DND-41 (cell line): ENCODE results near the gene SLC12A5.

Source experiments
- ATAC-seq: fragments of 200-7000 bp; cut with Tn5 transposase; 3 replicates; pipeline ENCODE4 v1.9.1; 2021; ENCODE audit warnings: low read depth; ENCODE audit not compliant: insufficient read depth
- DNase-seq: peaks from one replicate; pipeline ENCODE4 v3.0.0-alpha.2; 2020
- H2AFZ ChIP-seq: 2 replicates; pipeline ENCODE4 v1.6.0; 2012; ENCODE audit warnings: low read depth, low read length
- H3K27ac ChIP-seq: 2 replicates; pipeline ENCODE4 v1.5.1; 2012; ENCODE audit warnings: low read length, inconsistent platforms
- H3K27me3 ChIP-seq: fragments of 200-600 bp; sonication (generic); 2 replicates; pipeline ENCODE4 v1.6.0; 2012; ENCODE audit warnings: low read length, mild to moderate bottlenecking, inconsistent platforms; ENCODE audit not compliant: insufficient read depth, poor library complexity
- H3K36me3 ChIP-seq: 2 replicates; pipeline ENCODE4 v1.5.1; 2012; ENCODE audit warnings: low read length, inconsistent platforms; ENCODE audit not compliant: insufficient read depth
- H3K4me1 ChIP-seq: 2 replicates; pipeline ENCODE4 v1.5.1; 2012; ENCODE audit warnings: mild to moderate bottlenecking, low read length; ENCODE audit not compliant: insufficient read depth
- H3K4me2 ChIP-seq: 2 replicates; pipeline ENCODE4 v1.6.0; 2012; ENCODE audit warnings: mild to moderate bottlenecking, moderate library complexity, low read length, inconsistent platforms; ENCODE audit not compliant: insufficient read depth
- H3K4me3 ChIP-seq, 2 experiments: fragments of 200-600 bp in 1 of 2; shearing (Covaris generic) in 1 of 2; 2 replicates each; pipeline ENCODE4 v1.5.1; 2012 to 2016; ENCODE audit warnings: inconsistent platforms in 2 of 2, low read length in 2 of 2, mild to moderate bottlenecking in 2 of 2, low read depth in 1 of 2, moderate library complexity in 1 of 2
- H3K79me2 ChIP-seq: 2 replicates; pipeline ENCODE4 v1.6.0; 2012; ENCODE audit warnings: low read length, inconsistent platforms; ENCODE audit not compliant: insufficient read depth
- H3K9ac ChIP-seq: 2 replicates; pipeline ENCODE4 v1.6.0; 2012; ENCODE audit warnings: low read depth, mild to moderate bottlenecking, inconsistent platforms, low read length, moderate library complexity
- H3K9me3 ChIP-seq: 2 replicates; pipeline ENCODE4 v1.5.1; 2012; ENCODE audit warnings: low read length, moderate library complexity, mild to moderate bottlenecking, inconsistent platforms; ENCODE audit not compliant: insufficient read depth, severe bottlenecking
- H4K20me1 ChIP-seq: 2 replicates; pipeline ENCODE4 v1.6.0; 2012; ENCODE audit warnings: low read length; ENCODE audit not compliant: insufficient read depth
- EZH2 ChIP-seq: IDR thresholded peaks from 3 replicates; pipeline ENCODE4 v1.6.1; 2012; ENCODE audit warnings: borderline replicate concordance, low read depth, mild to moderate bottlenecking, moderate library complexity, low read length, inconsistent platforms; ENCODE audit not compliant: severe bottlenecking
- TF ChIP-seq, protein P1 (sequence below): IDR thresholded peaks from 2 replicates; pipeline ENCODE4 v1.5.1; 2012; ENCODE audit warnings: borderline replicate concordance, low read length, moderate library complexity, mild to moderate bottlenecking; ENCODE audit not compliant: poor library complexity, severe bottlenecking; ENCODE audit errors: extremely low read depth

The SLC12A5 gene

GRCh38 chr20:45998337-45998736 is 30.7 kb upstream of the SLC12A5 start:
- no peak overlapping the region for H3K9ac ChIP-seq
- no peaks in the 10 kb centered on the region for H3K9me3 ChIP-seq
- H3K4me2 ChIP-seq = no peak overlapping the region
- H4K20me1 ChIP-seq = no peaks in the 10 kb centered on the region
- ATAC-seq (0 out of 3 replicates have a peak, but pooled peaks have one; percentile 31), DNase-seq (no peak)
- H3K4me3 ChIP-seq = no peak overlapping the region
- H3K27ac ChIP-seq = no peak overlapping the region
- H3K79me2 ChIP-seq = no peaks in the 10 kb centered on the region
- no peak for TF ChIP-seq EZH2
- TF ChIP-seq, protein P1, sequence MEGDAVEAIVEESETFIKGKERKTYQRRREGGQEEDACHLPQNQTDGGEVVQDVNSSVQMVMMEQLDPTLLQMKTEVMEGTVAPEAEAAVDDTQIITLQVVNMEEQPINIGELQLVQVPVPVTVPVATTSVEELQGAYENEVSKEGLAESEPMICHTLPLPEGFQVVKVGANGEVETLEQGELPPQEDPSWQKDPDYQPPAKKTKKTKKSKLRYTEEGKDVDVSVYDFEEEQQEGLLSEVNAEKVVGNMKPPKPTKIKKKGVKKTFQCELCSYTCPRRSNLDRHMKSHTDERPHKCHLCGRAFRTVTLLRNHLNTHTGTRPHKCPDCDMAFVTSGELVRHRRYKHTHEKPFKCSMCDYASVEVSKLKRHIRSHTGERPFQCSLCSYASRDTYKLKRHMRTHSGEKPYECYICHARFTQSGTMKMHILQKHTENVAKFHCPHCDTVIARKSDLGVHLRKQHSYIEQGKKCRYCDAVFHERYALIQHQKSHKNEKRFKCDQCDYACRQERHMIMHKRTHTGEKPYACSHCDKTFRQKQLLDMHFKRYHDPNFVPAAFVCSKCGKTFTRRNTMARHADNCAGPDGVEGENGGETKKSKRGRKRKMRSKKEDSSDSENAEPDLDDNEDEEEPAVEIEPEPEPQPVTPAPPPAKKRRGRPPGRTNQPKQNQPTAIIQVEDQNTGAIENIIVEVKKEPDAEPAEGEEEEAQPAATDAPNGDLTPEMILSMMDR = no peak
- H3K27me3 ChIP-seq = no peaks in the 10 kb centered on the region
- H3K36me3 ChIP-seq = no peaks in the 10 kb centered on the region
- H2AFZ ChIP-seq = no peak overlapping the region
- peaks cover 19% of the 10 kb centered on the region for H3K4me1 ChIP-seq

DNA sequence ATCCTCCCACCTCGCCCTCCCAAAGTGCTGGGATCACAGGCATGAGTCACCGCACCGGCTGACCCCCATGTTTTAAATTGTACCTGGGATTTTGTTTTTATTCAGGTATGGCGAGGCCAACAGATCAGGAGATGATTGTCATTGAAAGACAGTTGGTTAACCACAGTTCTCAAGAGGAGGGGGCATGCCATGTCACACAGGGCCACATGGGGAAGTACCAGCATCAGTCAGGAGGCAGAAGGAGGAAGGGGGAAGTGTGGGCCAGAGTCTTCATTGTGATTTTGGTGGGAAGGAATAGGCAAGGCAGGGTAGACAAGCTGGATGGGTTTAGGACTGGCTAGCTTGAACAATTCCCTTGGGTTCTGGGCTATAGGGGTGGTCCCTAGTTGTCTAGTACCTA is 30.3 kb upstream of the SLC12A5 start:
- TF ChIP-seq EZH2 = no peak
- TF ChIP-seq, protein P1 = peak; percentile 11
- Histone ChIP-seq H3K36me3 (no peaks in the 10 kb centered on the region), H3K27ac (no peak overlapping the region), H3K9ac (no peak overlapping the region), H3K9me3 (no peaks in the 10 kb centered on the region), H3K4me2 (no peak overlapping the region), H3K27me3 (no peaks in the 10 kb centered on the region), H3K79me2 (no peaks in the 10 kb centered on the region), H2AFZ (no peak overlapping the region), H4K20me1 (no peaks in the 10 kb centered on the region), H3K4me1 (peaks cover 24% of the 10 kb centered on the region), H3K4me3 (no peak overlapping the region)
- ATAC-seq (peak; percentile 93), DNase-seq (peak; percentile 62)

GRCh38 chr20:45999557-46000261 is 29.3 kb upstream of the SLC12A5 start:
- Histone ChIP-seq H3K4me2 (no peak overlapping the region), H3K4me1 (peaks cover 33% of the 10 kb centered on the region)

More at GRCh38 chr20:45999557-46000261, 29.3 kb upstream of the SLC12A5 start:
- ATAC-seq (no peak), DNase-seq (no peak)
- H3K27ac ChIP-seq = no peak overlapping the region
- H3K4me3 ChIP-seq = no peak overlapping the region
- no peaks in the 10 kb centered on the region for H3K36me3 ChIP-seq
- H3K9me3 ChIP-seq = no peaks in the 10 kb centered on the region
- H4K20me1 ChIP-seq = peaks cover 2% of the 10 kb centered on the region
- no peak for TF ChIP-seq EZH2
- TF ChIP-seq, protein P1 = no peak
- H2AFZ ChIP-seq = no peak overlapping the region
- no peaks in the 10 kb centered on the region for H3K27me3 ChIP-seq
- H3K79me2 ChIP-seq = no peaks in the 10 kb centered on the region
- no peak overlapping the region for H3K9ac ChIP-seq
